Measurements from ENCODE around the gene GNAS-AS1.
"Not testable (repeated sequence)": the region's sequence is repeated elsewhere in the genome, so short reads cannot be mapped to it uniquely, and the experiment has no call there.

Gene GNAS-AS1

DNA sequence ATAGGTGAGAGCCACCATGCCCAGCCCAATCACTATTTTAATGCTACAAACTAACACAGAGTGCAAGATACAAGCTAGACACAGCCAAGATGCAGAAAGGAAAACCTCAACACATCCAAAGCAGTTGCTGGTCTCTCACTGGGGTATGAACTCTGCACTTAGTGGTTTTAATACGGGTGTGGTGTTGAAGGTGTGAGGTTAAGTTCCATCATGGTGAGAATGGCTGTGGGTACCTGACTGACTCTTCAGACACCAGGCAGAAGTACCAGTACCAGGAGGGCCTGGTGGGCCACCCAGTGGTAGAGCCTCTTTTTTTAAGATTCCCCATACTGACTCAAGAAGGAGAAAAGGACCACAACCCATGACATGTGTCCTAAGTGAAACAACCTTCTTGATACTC, 13.0 kb downstream of the GNAS-AS1 start:
- no peak for DNase-seq (ENCODE audit: low read depth in 4 of 4, low spot score in 1 of 4)

DNA sequence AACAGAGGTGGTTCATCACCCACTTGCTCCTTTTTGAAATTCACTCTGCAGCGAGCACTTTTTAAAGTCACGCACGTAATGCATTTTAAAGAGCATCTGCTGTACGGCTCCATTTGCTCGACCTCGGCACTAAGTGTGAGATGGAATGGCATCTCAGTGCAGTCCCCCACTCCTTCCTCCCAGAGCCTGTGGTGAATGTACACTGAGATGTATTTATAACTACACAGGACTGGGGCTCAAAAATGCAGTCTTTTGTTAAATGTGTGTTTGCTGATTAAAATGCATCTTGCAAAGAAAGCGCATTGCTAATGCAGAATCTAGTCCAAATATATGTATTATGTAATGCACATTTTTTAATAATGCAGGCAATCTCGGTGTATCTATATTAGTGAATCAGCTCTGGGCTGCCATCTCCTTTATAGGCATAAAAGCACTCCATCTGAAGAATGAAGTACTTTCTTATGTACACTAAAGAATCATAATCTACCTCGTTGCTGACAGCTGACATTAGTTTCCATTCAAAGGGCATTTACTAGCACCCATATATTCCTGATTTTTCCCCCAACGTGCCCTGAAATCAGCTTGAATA, 14.0 kb downstream of the GNAS-AS1 start:
- no peak for DNase-seq (ENCODE audit: low read depth in 4 of 4, low spot score in 1 of 4)

DNA sequence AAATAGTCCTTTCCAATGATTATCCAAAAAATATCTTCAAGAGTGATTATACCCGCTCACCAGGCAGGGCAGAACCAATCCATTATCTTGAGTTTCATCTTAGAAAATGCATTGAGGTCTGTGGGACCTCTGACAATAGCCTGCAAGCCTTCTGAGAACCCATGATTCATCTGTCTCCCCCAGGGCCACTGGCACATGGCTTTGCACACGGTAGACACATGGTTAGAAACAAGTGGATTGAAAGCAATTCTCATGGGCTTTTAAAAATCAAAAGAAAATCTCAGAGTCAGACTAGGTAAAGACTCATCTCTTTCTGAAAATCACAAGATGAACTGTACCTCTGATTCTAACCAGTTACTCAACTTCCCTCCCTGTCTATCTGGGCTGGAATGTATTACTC, 15.5 kb downstream of the GNAS-AS1 start:
- DNase-seq (ENCODE audit: low read depth in 4 of 4, low spot score in 1 of 4): no peak

DNA sequence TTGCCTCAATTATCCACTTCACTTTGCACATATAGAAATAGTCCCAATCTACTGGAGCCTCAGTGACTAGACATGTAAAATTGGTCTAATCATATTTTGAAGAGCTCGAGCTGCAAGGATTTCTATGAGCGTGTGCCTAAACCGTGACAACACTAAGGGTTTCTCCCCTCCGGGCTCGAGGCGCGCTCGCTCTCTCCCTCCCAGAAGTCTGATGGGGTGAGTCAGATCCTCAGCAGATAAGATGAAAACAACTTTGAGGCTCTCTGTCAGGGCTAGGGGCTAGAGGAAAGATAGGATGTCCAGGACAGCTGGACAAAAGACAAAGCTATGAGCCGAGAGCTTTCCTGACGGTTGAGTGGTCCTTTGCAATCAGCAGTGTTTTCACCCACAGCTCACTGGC, 16.8 kb downstream of the GNAS-AS1 start:
- DNase-seq (ENCODE audit: low read depth in 4 of 4, low spot score in 1 of 4): no peak

DNA sequence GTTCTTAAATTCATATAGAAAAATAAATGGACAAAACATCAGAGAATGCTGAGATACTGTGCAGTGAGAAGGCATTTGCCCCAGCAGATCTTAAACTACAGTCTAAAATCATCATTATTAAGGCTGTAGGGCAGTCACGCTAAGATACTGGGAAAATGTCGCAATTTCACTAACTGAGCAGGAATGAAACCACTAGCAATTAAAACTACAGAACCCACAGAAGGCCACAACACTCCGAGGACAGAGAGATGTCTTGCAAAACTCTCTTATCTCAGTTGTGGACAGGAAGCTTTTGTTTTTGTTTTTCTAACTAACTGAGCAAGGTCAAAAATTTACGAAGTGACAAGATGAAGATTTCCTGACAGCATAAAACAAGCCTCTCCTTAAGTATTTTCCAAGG, 18.2 kb downstream of the GNAS-AS1 start:
- DNase-seq (ENCODE audit: low read depth in 4 of 4, low spot score in 1 of 4): no peak

DNA sequence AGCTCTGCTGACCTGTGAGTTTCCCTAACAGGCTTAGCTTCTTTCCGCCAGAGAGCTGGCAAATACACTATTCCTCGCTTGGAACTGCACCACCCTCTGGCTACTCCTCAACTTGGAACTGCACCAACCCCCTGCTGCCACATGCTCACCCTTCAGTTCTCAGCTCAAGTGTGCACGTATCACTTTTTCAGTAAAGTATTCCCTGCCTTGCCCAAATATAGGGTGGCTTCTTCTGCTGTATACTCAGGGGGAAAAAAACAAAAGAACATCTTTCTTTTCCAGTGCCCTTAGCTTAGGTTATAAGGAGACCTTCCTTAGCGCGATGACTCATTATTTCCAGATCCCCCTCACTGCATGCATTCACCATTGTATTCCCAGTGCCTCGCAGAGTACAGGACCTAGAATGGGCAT, 21.2 kb downstream of the GNAS-AS1 start:
- DNase-seq (ENCODE audit: low read depth in 4 of 4, low spot score in 1 of 4): no peak

DNA sequence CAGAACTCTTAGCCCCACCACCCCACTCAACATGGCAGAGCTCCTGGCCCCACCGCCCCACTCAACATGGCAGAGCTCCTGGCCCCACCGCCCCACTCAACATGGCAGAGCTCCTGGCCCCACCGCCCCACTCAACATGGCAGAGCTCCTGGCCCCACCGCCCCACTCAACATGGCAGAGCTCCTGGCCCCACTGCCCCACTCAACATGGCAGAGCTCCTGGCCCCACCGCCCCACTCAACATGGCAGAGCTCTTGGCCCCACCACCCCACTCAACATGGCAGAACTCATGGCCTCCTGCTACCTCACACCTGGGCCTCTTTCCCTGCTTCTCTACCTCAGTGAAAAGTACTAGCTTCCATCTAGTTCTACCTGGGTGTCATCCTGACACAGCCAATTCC, 21.9 kb downstream of the GNAS-AS1 start:
- not testable (repeated sequence) for DNase-seq (ENCODE audit: low read depth in 4 of 4, low spot score in 1 of 4)

DNA sequence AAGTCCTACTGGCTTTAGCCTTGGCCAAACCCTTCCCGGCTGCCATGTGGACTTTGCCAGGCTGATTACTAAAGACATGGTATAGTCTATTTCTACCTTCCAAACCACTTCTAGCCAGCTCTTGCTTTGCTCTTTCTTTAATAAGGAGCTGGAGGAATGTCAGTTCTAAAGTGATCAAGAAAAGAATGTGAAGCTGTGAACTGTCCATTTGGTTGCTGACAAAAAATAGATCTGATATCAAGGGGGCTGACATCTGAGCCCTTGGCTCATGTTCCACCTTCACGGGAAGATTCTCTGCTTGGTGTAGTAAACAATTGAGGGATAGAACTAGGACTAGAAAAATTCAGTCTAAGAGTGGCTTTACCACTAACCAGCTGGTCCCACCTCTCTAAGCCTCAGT, 22.6 kb downstream of the GNAS-AS1 start:
- no peak for DNase-seq (ENCODE audit: low read depth in 4 of 4, low spot score in 1 of 4)

DNA sequence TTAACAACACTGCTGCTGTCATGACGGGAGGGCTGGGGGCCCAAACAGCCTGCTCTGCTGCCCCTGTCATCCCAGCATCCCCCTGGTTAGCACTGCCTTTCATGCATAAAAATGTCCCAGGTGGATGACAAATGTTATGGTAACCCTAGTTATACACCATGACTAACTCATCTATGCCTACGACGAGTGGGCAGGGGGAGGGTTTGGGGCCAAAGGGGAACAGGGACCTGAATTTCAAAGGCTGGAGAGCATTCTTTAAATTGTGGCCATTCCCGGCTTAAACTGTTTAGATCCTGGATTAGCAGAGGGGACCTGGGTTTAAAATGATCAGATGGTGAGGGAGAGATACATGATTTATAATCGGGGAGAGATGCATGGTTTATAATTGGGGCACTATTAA, 24.4 kb downstream of the GNAS-AS1 start:
- no peak for DNase-seq (ENCODE audit: low read depth in 4 of 4, low spot score in 1 of 4)

DNA sequence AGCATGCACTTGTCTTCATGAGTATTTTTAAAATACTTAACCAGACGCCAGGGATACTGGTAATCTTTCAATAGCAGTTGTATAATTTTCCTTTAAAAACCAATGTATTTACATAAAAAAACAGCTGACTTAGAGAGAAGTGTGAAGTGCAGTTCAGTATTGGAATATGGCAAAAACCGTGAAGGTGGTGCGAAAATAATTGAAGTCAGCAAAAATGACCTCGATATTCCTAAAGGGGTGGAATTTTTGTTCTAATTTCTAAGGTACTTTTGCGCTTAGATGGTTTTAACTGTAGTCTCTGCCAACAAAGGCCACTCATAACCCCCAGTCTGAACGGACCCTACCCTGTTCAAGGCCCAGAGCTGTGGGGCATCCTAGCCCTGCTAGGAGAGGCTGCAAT, 25.3 kb downstream of the GNAS-AS1 start:
- DNase-seq (ENCODE audit: low read depth in 4 of 4, low spot score in 1 of 4): no peak

DNA sequence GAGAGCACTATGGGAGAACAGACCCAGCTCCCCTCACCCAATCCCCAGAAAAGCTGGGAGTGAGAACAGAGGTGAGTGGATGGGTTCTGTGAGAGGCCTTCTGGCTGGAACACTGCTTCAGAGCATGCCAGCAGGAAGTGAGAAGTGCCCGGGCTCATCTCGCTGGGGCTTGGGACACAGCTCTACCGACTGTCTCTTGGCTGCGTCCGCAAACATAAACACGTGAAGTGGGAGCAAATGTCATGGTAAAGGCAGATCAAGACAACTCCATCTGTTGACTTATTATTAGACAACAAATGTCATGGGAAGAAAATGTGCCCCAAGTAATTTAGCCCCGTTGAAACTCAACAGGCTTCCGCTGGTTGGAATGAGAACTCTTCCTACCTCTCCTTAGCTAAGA, 25.9 kb downstream of the GNAS-AS1 start:
- no peak for DNase-seq (ENCODE audit: low read depth in 4 of 4, low spot score in 1 of 4)

DNA sequence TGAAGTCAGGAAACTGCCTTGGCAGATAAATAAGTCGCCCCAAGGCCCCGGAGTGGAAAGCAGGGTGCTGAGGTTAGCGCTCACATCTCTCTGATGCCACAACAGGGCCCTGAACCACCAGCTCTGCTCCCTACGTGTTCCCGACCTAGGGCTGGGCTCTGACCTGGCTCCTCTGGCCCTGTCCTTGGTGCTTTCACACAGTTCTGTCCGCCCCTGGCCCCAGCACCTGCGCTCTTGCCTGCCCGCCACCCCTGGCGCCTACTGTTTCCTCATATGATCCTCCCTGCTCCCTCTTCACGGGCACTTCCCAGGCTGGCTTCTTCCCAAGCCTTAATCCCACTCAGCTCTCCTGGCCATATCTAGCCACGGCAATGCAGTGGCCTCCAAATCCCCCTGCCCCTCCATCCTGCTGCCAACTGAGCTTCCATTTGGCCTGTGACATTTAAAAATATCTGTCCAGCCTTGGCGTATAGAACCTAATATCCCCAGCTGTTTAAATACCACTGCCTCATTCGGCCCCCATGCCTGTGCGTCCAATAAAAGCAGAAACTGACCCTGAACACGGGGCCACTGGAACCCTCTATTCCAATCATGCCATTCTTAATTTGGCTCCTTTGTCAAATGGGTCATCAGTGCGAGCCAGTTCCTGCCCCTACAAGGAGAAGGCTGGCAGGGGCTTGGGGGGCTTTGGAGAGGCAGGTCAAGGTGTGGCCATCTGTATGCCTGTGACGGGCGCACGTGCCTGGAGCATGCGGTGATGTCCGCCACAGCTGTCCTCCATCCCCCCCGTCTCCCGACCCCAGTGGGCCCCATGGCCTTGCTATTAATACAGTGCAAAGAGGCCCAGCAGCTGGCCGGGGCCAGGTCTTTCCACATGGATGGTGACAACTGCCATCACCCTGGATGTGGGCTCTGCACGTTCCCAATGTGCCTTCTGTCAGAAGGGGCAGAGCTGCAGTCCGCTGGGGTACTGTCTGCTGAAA, 27.7 kb downstream of the GNAS-AS1 start:
- no peak for DNase-seq (ENCODE audit: low read depth in 4 of 4, low spot score in 1 of 4)

DNA sequence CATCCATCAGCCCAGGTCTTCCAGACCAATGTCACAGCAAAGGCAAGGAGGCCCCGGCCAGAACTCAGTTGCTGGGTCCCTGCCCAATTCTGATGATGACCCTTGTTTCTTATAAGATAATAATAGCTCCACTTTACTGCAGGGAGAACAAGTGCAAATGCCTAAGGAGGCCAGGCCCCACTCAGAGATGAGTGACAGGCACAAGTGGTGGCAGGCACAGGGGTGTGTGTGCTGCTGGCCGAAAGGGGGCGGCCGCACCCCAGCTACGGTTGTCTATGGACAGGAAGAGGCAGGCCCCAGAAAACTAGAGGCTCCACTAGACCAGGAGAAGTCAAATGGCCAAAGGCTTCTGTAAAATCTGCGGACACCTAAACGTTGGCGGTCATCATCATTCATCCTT, 28.6 kb downstream of the GNAS-AS1 start:
- no peak for DNase-seq (ENCODE audit: low read depth in 4 of 4, low spot score in 1 of 4)

DNA sequence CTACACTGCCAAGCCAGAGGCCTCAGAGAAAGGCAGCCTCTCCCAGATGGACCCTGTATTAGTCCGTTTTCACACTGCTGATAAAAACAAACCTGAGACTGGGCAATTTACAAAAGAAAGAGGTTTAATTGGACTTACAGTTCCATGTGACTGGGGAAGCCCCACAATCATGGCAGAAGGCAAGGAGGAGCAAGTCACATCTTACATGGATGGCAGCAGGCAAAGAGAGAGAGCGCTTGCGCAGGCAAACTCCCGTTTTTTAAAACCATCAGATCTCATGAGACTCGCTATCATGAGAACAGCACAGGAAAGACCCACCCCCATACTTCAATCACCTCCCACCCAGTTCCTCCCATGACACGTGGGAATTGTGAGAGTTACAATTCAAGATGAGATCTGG, 30.2 kb downstream of the GNAS-AS1 start:
- DNase-seq (ENCODE audit: low read depth in 4 of 4, low spot score in 1 of 4): not testable (repeated sequence)

DNA sequence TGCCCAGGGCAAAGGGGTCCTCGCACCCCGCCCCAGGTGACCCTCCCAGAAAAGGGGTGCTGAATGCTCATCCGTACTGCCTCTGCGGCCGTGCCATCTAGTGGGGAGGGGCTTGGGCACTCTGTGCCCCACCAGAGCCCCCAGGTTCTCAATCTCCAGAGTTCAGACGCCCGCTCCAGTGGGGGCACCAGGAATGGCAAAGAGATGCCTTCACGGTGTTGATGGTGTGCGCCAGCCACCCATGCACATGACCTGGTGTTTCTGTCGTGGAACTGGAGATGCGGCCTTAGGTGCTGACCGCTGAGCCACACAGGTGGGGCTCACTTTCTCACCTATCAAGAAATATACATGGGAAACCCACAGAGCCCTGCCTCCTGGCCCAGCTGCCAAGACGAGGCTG, 30.8 kb downstream of the GNAS-AS1 start:
- no peak for DNase-seq (ENCODE audit: low read depth in 4 of 4, low spot score in 1 of 4)

DNA sequence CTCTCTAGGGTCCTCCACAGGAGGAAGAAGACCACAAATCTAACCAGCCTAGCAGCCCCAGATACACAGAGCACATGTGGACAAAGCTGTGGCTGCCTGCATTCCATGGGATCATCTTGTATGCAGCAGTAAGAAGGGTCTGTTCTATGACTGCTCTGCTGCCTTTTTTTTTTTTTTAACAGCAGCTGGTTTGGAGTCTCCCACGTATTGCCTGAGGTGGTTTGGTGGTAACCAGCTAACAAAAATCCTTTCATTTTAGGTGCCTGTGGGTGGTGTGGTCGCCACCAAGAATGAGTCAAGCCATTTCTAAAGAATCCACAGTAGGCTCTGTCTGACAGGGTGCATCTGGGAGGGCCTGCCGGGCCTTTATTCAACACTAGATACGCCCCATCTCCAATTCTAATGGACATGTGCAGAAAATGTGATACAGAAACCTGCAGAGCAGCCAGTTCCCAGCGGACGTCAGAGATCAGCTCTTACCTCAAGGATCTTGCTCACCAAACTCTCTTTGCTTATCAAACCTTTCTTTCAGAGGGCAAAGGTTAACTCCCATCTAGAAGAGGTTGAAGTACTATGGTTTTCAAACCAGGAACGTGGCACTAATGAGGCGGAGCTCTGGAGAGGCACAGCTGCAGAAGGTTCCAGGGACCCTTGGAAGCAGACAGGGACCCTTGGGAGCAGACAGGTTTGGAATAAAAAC, 32.0 kb downstream of the GNAS-AS1 start:
- DNase-seq (ENCODE audit: low read depth in 4 of 4, low spot score in 1 of 4): peak in 3 of 4 experiments; percentile 7 to 54 (median 30)

DNA sequence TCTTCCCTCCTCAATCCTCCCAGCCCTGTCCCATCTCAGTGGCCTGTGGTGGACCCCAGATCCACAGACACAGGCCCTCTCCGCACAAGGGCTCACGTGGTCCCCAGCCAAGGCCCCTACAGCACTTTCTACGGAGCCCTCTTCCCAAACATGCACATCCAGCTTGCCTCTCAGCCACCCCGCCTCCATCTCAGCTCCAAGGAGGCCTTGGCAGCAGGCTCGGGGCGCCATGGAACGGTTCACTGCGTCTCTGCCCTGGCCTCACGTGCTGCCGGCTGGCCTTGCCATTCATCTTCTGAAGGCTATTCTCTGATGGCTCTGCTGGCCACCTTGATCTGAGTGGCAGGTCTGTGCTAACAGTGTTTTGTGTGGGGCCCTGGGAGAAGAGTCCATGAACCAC, 33.0 kb downstream of the GNAS-AS1 start:
- no peak for DNase-seq (ENCODE audit: low read depth in 4 of 4, low spot score in 1 of 4)

DNA sequence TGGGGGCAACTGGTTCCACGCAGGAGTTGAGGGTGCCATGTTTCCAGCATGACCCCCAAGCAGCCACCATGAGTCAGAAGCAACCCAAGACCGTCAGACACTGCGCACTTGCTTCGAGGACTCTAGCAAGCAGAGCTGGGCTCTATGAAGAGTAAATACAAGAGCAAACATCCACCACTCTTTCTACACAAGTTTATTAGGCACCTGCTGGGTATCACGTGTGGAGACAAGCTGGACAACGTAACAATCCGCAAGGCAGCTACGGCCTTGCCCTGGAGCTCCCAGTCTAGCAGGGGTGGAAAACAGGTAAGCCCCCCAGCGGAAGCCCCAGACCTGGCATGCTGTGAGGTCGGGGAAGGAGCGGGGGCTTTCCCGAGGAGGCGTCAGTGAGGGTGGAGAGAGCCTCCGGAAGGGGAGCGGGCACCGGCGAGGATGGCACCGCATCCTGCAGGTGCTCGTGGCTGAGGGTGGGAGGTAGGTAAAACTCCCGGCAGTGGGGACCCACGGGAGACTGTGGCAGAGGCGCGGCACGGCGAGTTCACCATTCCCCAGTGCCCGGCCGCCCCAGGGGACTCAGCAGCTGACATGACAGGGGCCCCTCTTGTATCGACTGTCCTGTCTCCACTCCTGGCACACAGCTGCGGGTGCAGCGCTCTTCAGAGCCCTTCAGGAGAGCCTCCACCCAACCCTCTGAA, 33.6 kb downstream of the GNAS-AS1 start:
- no peak for DNase-seq (ENCODE audit: low read depth in 4 of 4, low spot score in 1 of 4)

DNA sequence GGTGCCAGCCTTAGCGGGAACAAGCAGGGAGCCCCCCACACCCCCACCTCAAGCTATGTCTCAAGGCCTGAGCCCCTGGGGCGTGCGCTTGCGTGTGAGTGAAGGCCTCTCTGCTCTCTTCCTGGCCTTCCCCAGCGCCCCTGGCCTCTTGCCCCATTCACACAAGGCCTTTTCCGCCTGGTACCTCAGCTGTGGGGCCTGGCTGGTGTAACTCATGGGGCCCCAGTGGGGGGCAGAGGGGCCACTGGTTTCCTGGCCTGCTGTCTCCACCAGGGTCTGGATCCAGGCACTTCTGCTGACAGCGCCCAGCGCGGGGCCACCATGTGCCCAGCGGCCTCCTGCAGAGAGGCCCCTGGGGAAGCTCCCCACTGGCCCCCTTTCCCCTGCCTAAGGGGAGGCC, 34.7 kb downstream of the GNAS-AS1 start:
- no peak for DNase-seq (ENCODE audit: low read depth in 4 of 4, low spot score in 1 of 4)

DNA sequence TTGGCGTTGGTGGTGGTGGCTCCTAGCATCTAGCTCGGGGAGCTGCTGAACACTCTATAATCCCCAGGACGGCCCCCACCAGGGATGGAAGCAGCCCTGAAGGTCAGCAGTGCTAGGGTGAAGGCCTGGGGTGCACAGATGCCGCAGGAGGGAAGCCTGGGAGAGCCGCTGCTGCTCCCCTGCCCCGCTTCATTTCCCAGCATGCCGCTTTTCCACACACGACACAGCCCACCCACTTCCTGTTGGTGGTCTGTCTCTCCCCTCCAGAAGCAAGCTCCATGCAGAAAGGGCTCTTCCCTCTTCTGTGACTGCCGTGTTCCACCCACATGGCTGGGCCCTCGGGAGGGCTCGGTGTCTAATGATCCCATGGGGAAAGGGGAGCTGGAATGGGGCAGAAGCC, 35.3 kb downstream of the GNAS-AS1 start:
- DNase-seq (ENCODE audit: low read depth in 4 of 4, low spot score in 1 of 4): no peak

DNA sequence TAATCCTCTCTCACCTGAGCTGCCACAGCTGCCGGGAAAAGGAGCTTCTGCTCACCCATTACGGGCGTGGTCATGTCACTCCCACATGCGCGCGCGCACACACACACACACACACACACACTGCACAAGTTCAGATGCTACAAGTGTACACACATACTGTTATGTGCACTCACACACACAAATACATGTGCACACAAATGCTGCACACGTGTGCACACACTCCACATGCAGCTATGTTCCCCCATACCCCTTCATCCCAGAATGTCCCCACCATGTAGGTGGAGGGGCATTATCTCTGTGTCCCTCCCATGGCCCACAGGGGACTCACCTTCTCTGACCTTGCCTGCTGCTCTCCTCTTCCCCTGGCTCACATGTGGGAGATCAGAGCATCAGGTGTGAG, 37.3 kb downstream of the GNAS-AS1 start:
- no peak for DNase-seq (ENCODE audit: low read depth in 4 of 4, low spot score in 1 of 4)

Data from stimulated activated CD4-positive, alpha-beta T cell treated with anti-CD3 and anti-CD28 coated beads, Interleukin-1b, Interleukin-23, amount 100 ng/mL, for 24 hours (primary cell).